Muscle layer of duodenum (tissue), 2 donors: Measurements from ENCODE around the gene MCF2L.
"Not testable (repeated sequence)": the region's sequence is repeated elsewhere in the genome, so short reads cannot be mapped to it uniquely, and the experiment has no call there.

ENCODE experiments used
- H3K27ac ChIP-seq: one replicate; pipeline ENCODE4 v1.7.0; 2013; ENCODE audit warnings: mild to moderate bottlenecking, low read length
- H3K27me3 ChIP-seq: one replicate; pipeline ENCODE4 v1.7.0; 2013; ENCODE audit warnings: low read depth, mild to moderate bottlenecking, control low read depth, low read length
- H3K36me3 ChIP-seq, 2 donors: one replicate each; pipeline ENCODE4 v1.7.0; 2013; ENCODE audit warnings: low read length in 2 of 2, control low read depth in 1 of 2, mild to moderate bottlenecking in 1 of 2; ENCODE audit not compliant: insufficient read depth in 2 of 2, control insufficient read depth in 1 of 2
- H3K4me1 ChIP-seq, 2 donors: one replicate each; pipeline ENCODE4 v1.7.0; 2013; ENCODE audit warnings: low read length in 2 of 2, mild to moderate bottlenecking in 2 of 2, control low read depth in 1 of 2, moderate library complexity in 1 of 2; ENCODE audit not compliant: insufficient read depth in 2 of 2, control insufficient read depth in 1 of 2
- H3K4me3 ChIP-seq, 2 donors: one replicate each; pipeline ENCODE4 v1.7.0; 2013; ENCODE audit warnings: low read length in 2 of 2, low read depth in 1 of 2, mild to moderate bottlenecking in 1 of 2
- H3K9me3 ChIP-seq, 2 donors: one replicate each; pipeline ENCODE4 v1.7.0; 2013; ENCODE audit warnings: low read length in 2 of 2, control low read depth in 1 of 2, mild to moderate bottlenecking in 1 of 2; ENCODE audit not compliant: control insufficient read depth in 1 of 2
- donor health status: healthy.

The MCF2L gene

GRCh38 chr13:113022745-113023574 lies 53.9 kb downstream of the MCF2L start:
- Histone ChIP-seq H3K27me3 (no peaks in the 10 kb centered on the region), H3K36me3 (no peaks in the 10 kb centered on the region), H3K9me3 (no peaks in the 10 kb centered on the region), H3K4me3 (no peak overlapping the region), H3K4me1 (no peaks in the 10 kb centered on the region), H3K27ac (no peak overlapping the region)

- no peak overlapping the region for H3K4me3 ChIP-seq
- H3K36me3 ChIP-seq, result no peaks in the 10 kb centered on the region
- no peak overlapping the region for H3K27ac ChIP-seq
- no peaks in the 10 kb centered on the region for H3K9me3 ChIP-seq
- no peaks in the 10 kb centered on the region for H3K27me3 ChIP-seq
- no peaks in the 10 kb centered on the region for H3K4me1 ChIP-seq
Observed at GRCh38 chr13:113023694-113024430, 54.8 kb downstream of the MCF2L start.

- Histone ChIP-seq H3K36me3 (no peaks in the 10 kb centered on the region), H3K27me3 (no peaks in the 10 kb centered on the region), H3K9me3 (no peaks in the 10 kb centered on the region), H3K4me1 (no peaks in the 10 kb centered on the region), H3K27ac (no peak overlapping the region), H3K4me3 (no peak overlapping the region)
Observed at GRCh38 chr13:113024466-113024865, 55.5 kb downstream of the MCF2L start.

- no peaks in the 10 kb centered on the region for H3K36me3 ChIP-seq
- no peaks in the 10 kb centered on the region for H3K4me1 ChIP-seq
- no peaks in the 10 kb centered on the region for H3K27me3 ChIP-seq
- H3K9me3 ChIP-seq, result no peaks in the 10 kb centered on the region
- H3K27ac ChIP-seq, result no peak overlapping the region
- H3K4me3 ChIP-seq, result no peak overlapping the region
Observed at GRCh38 chr13:113026391-113026910, 57.4 kb downstream of the MCF2L start.

- H3K27me3 ChIP-seq, result no peaks in the 10 kb centered on the region
- no peaks in the 10 kb centered on the region for H3K36me3 ChIP-seq
- H3K4me1 ChIP-seq, result no peaks in the 10 kb centered on the region
- no peak overlapping the region for H3K27ac ChIP-seq
- no peak overlapping the region for H3K4me3 ChIP-seq
- no peaks in the 10 kb centered on the region for H3K9me3 ChIP-seq
Observed at GRCh38 chr13:113027095-113027494, 58.1 kb downstream of the MCF2L start.

- Histone ChIP-seq H3K4me1 (no peaks in the 10 kb centered on the region), H3K27ac (no peak overlapping the region), H3K36me3 (no peaks in the 10 kb centered on the region), H3K27me3 (no peaks in the 10 kb centered on the region), H3K4me3 (no peak overlapping the region), H3K9me3 (no peaks in the 10 kb centered on the region)
Observed at GRCh38 chr13:113027566-113027965, 58.6 kb downstream of the MCF2L start.

- no peaks in the 10 kb centered on the region for H3K4me1 ChIP-seq
- H3K4me3 ChIP-seq, result no peak overlapping the region
- no peaks in the 10 kb centered on the region for H3K36me3 ChIP-seq
- H3K9me3 ChIP-seq, result no peaks in the 10 kb centered on the region
- no peak overlapping the region for H3K27ac ChIP-seq
- H3K27me3 ChIP-seq, result no peaks in the 10 kb centered on the region
Observed at GRCh38 chr13:113028336-113029060, 59.5 kb downstream of the MCF2L start.

- no peaks in the 10 kb centered on the region for H3K27me3 ChIP-seq
- H3K9me3 ChIP-seq, result no peaks in the 10 kb centered on the region
- H3K27ac ChIP-seq, result no peak overlapping the region
- no peak overlapping the region for H3K4me3 ChIP-seq
- H3K36me3 ChIP-seq, result no peaks in the 10 kb centered on the region
- H3K4me1 ChIP-seq, result no peaks in the 10 kb centered on the region
Observed at GRCh38 chr13:113029061-113029445, 60.0 kb downstream of the MCF2L start.

GRCh38 chr13:113029487-113030258 lies 60.7 kb downstream of the MCF2L start:
- no peak overlapping the region for H3K27ac ChIP-seq
- no peaks in the 10 kb centered on the region for H3K9me3 ChIP-seq
- H3K4me1 ChIP-seq, result no peaks in the 10 kb centered on the region
- H3K4me3 ChIP-seq, result no peak overlapping the region
- no peaks in the 10 kb centered on the region for H3K27me3 ChIP-seq
- H3K36me3 ChIP-seq, result no peaks in the 10 kb centered on the region

GRCh38 chr13:113030259-113030640 lies 61.2 kb downstream of the MCF2L start:
- not testable (repeated sequence) for H3K4me1 ChIP-seq, H3K4me3 ChIP-seq, H3K27ac ChIP-seq, H3K27me3 ChIP-seq, H3K36me3 ChIP-seq, H3K9me3 ChIP-seq
